ENCODE measurements around the gene CEND1.

Gene CEND1

GRCh38 chr11:763073-763463 is 26.8 kb downstream of the CEND1 start:
- no peak for DNase-seq

- DNase-seq, result peak; percentile 81
Observed at GRCh38 chr11:762421-763072, 27.3 kb downstream of the CEND1 start.

- DNase-seq, result no peak
Observed at GRCh38 chr11:761526-762108, 28.3 kb downstream of the CEND1 start.

- DNase-seq, result no peak
Observed at GRCh38 chr11:760236-760635, 29.7 kb downstream of the CEND1 start.

GRCh38 chr11:749731-750130 is 40.2 kb downstream of the CEND1 start:
- DNase-seq, result peak; percentile 80

GRCh38 chr11:748007-748359 is 41.9 kb downstream of the CEND1 start:
- peak; percentile 55 for DNase-seq

GRCh38 chr11:747158-748006 is 42.5 kb downstream of the CEND1 start, which contains the start of gene TALDO1:
TALDO1 (plus strand) TSS chr11:747464; CDS start chr11:747482, 18 bp downstream.
- DNase-seq, result peak; percentile 95

- DNase-seq, result peak; percentile 60
Observed at GRCh38 chr11:746289-747157, 43.4 kb downstream of the CEND1 start.

GRCh38 chr11:745428-745827 is 44.5 kb downstream of the CEND1 start:
- DNase-seq, result peak; percentile 56

GRCh38 chr11:742571-743201 is 47.2 kb downstream of the CEND1 start:
- DNase-seq, result no peak

GRCh38 chr11:742156-742546 is 47.7 kb downstream of the CEND1 start:
- no peak for DNase-seq

GRCh38 chr11:737899-738298 is 52.0 kb downstream of the CEND1 start:
- DNase-seq, result peak; percentile 54

GRCh38 chr11:737366-737765 is 52.5 kb downstream of the CEND1 start:
- no peak for DNase-seq

All from hematopoietic multipotent progenitor cell treated with erythropoietin and hydrocortisone succinate and interleukin-3 and kit ligand, for 6 days (in vitro differentiated cells).